GM21423 (cell line): ENCODE measurements around the gene C11orf86.

Source experiments
- ATAC-seq: cut with Tn5 transposase; IDR thresholded peaks from one replicate; pipeline ENCODE4 v1.9.1; 2021; ENCODE audit warnings: mild to moderate bottlenecking, moderate library complexity; ENCODE audit not compliant: unreplicated experiment

The C11orf86 gene

DNA sequence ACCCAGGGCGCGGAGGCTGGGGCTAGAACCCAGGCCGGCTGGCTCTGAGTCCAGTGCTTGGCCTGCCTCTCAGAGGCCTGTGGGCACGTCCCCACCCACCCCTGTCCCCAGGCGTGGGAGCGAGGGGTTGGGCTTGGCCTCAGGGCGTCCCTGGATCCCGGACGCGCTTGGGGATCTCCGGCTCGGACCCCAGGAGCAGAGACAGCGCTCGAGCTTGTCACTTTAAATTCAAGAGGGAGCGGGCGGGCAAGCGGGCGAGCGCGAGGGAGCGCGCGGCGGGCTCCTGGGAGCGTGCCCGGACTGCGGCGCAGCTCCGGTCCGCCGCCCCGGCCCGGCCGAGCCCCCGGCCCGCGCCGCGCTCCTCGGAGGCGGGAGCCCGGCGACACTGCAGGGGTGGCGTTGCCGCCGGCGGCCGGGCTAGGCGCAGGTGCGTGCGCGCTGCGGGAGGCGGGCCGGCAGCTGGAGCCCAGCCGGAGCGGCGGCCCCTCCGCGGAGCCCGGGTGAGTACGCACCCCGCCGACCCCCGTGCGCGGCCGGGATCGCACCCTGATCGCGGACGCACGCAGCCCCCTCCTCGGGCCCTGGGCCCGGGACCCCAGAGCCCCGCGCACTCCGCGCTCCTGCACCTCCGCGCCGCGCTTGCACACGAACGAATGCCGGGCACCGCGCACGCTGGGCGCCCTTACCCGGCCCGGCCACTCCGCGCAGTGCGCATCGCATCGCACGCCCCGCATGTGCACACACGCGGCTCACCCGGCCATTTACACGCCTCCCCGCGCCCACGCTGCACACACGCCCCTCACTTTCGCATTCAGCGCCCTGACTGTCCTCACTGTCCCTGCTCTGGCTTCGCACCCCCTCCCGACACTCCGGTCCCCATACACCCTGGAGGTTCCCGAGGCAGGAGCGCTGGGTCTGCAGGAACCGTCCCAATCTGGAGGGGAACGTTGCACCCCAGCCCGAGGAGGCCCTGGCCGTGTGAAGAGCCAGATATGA, 48.2 kb downstream of the C11orf86 start, which contains the start of gene SYT12:
SYT12 (plus strand) TSS at position 174 of the 996 bp plus-strand sequence. CDS start 7,011 bp downstream, outside the sequence.
- no peak for ATAC-seq

DNA sequence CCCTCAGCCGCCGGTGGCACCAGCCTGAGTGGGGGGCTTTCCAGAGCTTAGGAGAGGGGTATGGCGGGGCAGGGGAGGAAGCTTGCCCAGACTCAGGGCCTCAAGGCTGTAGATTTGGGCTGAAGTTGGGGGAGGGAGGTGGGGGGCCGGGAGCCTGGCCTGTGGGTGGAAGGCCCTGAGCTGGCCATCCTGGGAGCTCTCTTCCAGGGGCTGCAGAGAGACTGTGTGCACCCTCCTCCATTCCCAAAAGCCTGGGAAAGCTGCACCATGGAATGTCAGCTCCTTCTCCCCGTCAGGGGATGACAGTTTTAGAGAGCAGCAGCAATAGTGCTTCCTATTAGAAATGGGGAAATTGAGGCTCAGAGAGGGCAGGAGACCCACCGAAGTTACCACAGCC, 48.9 kb downstream of the C11orf86 start:
- no peak for ATAC-seq

DNA sequence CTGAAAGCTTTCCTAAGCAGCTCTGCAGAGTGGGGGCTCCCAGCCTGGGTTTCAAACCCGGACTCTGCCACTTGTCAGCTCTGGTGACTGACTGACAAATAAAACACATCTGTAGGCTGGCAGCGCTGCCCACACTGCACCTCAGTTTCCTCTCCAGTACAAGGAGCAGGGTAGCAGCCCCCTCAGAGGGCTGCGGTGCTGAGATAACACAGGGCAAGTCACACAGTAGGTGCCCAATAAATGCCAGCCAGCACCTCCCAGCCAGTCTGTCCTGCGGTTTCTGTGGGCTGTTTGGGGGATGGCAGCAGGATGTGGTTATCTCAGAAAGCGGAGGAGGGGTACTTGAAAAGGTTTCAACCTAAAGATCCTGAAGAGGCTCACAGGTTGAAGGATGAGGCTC, 49.3 kb downstream of the C11orf86 start:
- no peak for ATAC-seq

DNA sequence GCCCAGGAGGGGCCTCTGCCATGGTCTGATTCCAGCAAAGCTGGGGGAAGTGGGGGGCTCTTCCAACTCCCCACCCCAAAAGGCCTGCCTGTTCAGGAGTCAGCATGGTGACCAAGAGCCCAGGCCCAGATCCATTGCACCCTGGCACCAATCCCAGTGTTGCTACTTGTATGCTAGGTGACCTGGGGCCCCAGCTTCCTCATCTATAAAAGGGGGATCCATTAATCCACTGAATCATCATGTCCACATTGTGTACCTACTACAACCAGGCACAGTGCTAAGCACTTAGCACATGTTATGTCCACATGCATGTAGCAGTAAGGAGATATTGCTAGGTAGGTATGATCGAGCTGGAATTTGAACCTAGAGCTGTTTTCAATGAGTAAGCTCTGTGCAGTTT, 49.9 kb downstream of the C11orf86 start:
- no peak for ATAC-seq

DNA sequence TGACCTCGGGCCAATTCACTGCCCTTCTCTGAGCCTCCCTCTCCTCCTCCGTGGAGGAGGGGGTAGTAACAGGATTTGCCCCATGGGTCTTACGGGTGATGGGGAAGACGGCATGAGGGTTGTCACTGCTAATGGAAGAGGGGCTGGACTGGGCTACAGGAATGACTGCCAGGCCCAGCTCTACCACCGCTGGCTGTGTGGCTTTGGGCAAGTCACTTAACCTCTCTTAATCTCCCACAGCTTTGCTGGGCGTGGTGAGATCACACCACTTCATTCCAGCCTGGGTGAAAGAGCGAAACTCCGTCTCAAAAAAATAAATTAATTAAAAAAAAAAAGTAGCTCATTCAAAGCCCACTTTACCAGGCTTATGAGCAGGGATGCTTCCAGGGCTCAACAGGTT, 50.6 kb downstream of the C11orf86 start:
- ATAC-seq, result no peak
